Measurements from ENCODE around the gene PYY.

The PYY gene

DNA sequence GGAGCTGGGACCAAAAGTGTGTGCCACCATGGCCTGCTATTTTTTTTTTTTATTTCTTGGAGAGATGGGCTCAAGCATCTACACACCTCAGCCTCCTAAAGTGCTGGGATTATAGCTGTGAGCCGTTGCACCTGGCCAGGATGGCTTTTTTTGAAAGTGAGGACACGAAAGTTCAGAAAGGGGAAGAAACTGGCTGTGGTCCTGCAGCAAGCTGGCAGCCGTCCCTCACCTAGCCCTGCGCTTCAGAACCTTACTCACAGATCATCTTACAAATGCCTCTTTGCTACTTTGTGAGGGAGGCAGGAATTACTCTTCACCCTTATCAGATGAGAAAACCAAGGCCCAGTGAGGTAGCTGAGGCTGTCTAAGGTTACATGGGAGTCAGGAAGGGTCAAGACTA is 7.0 kb downstream of the PYY start:
- Histone ChIP-seq H3K9me3 (replicated peaks; ENCODE audit: insufficient read depth, low read length) (no peaks in the 10 kb centered on the region), H3K4me2 (ENCODE audit: low read depth, low read length) (no peak overlapping the region), H3K4me3 (ENCODE audit: low read length) (no peak overlapping the region), H3K4me1 (ENCODE audit: low read length) (no peaks in the 10 kb centered on the region), H4K20me1 (ENCODE audit: insufficient read depth, low read length) (no peaks in the 10 kb centered on the region), H3K79me2 (ENCODE audit: low read length) (no peaks in the 10 kb centered on the region), H3K27me3 (replicated peaks; ENCODE audit: insufficient read depth, low read length) (peaks cover 5% of the 10 kb centered on the region), H3K9me2 (replicated peaks; ENCODE audit: insufficient read depth, low read length) (no peaks in the 10 kb centered on the region), H3K36me3 (replicated peaks; ENCODE audit: insufficient read depth, low read length) (no peaks in the 10 kb centered on the region), H3K9ac (ENCODE audit: low read length) (no peak overlapping the region), H3F3A (ENCODE audit: insufficient read depth, low read length) (no peaks in the 10 kb centered on the region), H3K27ac (ENCODE audit: low read length) (no peak overlapping the region), H2AFZ (ENCODE audit: low read length) (no peak overlapping the region)
- TF ChIP-seq EZH2 (optimal IDR thresholded peaks at IDR 0.05; ENCODE audit: low read depth, low read length), result no peak
- TF ChIP-seq EZH2phosphoT487 (IDR thresholded peaks at IDR 0.05; ENCODE audit: low read length), result no peak
- TF ChIP-seq, protein P1, sequence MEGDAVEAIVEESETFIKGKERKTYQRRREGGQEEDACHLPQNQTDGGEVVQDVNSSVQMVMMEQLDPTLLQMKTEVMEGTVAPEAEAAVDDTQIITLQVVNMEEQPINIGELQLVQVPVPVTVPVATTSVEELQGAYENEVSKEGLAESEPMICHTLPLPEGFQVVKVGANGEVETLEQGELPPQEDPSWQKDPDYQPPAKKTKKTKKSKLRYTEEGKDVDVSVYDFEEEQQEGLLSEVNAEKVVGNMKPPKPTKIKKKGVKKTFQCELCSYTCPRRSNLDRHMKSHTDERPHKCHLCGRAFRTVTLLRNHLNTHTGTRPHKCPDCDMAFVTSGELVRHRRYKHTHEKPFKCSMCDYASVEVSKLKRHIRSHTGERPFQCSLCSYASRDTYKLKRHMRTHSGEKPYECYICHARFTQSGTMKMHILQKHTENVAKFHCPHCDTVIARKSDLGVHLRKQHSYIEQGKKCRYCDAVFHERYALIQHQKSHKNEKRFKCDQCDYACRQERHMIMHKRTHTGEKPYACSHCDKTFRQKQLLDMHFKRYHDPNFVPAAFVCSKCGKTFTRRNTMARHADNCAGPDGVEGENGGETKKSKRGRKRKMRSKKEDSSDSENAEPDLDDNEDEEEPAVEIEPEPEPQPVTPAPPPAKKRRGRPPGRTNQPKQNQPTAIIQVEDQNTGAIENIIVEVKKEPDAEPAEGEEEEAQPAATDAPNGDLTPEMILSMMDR (IDR thresholded peaks at IDR 0.05; ENCODE audit: low read length), result no peak
- DNase-seq, result no peak

DNA sequence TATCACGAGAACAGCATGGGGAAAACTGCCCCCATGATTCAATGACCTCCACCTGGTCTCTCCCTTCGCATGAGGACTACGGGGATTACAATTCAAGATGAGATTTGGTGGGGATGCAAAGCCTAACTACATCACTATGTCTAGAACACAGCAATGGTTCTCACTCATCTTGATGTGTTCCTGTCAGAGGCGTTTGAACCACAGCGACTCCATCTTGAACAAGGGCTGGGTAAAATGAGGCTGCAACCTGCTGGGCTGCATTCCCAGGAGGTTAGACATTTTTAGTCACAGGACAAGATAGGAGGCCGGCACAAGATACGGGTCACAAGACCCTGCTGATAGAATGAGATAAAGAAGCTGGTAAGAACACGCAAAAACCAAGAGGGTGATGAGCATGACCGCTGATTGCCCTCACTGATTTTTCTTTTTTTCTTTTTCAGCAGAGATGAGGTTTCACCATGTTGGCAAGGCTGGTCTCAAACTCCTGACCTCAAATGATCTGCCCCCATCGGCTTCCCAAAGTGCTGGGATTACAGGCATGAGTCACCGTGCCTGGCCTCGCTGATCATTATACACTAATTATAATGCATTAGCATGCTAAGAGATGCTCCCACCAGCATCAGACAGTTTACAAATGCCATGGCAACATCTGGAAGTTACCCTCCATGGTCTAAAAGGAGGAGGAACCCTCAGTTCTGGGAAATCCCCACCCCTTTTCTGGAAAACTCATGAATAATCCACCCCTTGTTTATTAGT is 8.5 kb downstream of the PYY start:
- Histone ChIP-seq H3K27ac (ENCODE audit: low read length) (no peak overlapping the region), H3K9ac (ENCODE audit: low read length) (no peak overlapping the region), H3K36me3 (replicated peaks; ENCODE audit: insufficient read depth, low read length) (no peaks in the 10 kb centered on the region), H3K9me3 (replicated peaks; ENCODE audit: insufficient read depth, low read length) (no peaks in the 10 kb centered on the region), H3F3A (ENCODE audit: insufficient read depth, low read length) (no peaks in the 10 kb centered on the region), H3K4me2 (ENCODE audit: low read depth, low read length) (no peak overlapping the region), H3K4me1 (ENCODE audit: low read length) (no peaks in the 10 kb centered on the region), H3K4me3 (ENCODE audit: low read length) (no peak overlapping the region), H3K9me2 (replicated peaks; ENCODE audit: insufficient read depth, low read length) (no peaks in the 10 kb centered on the region), H3K79me2 (ENCODE audit: low read length) (no peaks in the 10 kb centered on the region), H3K27me3 (replicated peaks; ENCODE audit: insufficient read depth, low read length) (no peaks in the 10 kb centered on the region), H2AFZ (ENCODE audit: low read length) (no peak overlapping the region), H4K20me1 (ENCODE audit: insufficient read depth, low read length) (no peaks in the 10 kb centered on the region)
- DNase-seq, result no peak
- TF ChIP-seq EZH2 (optimal IDR thresholded peaks at IDR 0.05; ENCODE audit: low read depth, low read length) (no peak), EZH2phosphoT487 (IDR thresholded peaks at IDR 0.05; ENCODE audit: low read length) (no peak)
- TF ChIP-seq, protein P1 (IDR thresholded peaks at IDR 0.05; ENCODE audit: low read length), result no peak

- H4K20me1 ChIP-seq (ENCODE audit: insufficient read depth, low read length), result no peaks in the 10 kb centered on the region
- H3K9ac ChIP-seq (ENCODE audit: low read length), result no peak within 1 kb of the TSS
- no peak within 1 kb of the TSS for H3K27ac ChIP-seq (ENCODE audit: low read length)
- no peak within 1 kb of the TSS for H2AFZ ChIP-seq (ENCODE audit: low read length)
- H3K4me1 ChIP-seq (ENCODE audit: low read length), result no peaks in the 10 kb centered on the region
- TF ChIP-seq EZH2phosphoT487 (IDR thresholded peaks at IDR 0.05; ENCODE audit: low read length) (no peak), EZH2 (optimal IDR thresholded peaks at IDR 0.05; ENCODE audit: low read depth, low read length) (no peak)
- TF ChIP-seq, protein P1 (IDR thresholded peaks at IDR 0.05; ENCODE audit: low read length), result no peak
- H3K9me2 ChIP-seq (replicated peaks; ENCODE audit: insufficient read depth, low read length), result no peaks in the 10 kb centered on the region
- no peak within 1 kb of the TSS for H3K4me3 ChIP-seq (ENCODE audit: low read length)
- DNase-seq, result no peak
- no peak within 1 kb of the TSS for H3K4me2 ChIP-seq (ENCODE audit: low read depth, low read length)
- H3K27me3 ChIP-seq (replicated peaks; ENCODE audit: insufficient read depth, low read length), result peaks cover 11% of the 10 kb centered on the region
- H3K79me2 ChIP-seq (ENCODE audit: low read length), result no peaks in the 10 kb centered on the region
- H3K36me3 ChIP-seq (replicated peaks; ENCODE audit: insufficient read depth, low read length), result no peaks in the 10 kb centered on the region
- no peaks in the 10 kb centered on the region for H3F3A ChIP-seq (ENCODE audit: insufficient read depth, low read length)
- H3K9me3 ChIP-seq (replicated peaks; ENCODE audit: insufficient read depth, low read length), result no peaks in the 10 kb centered on the region
These were observed 11.6 kb downstream of the PYY start, which contains the start of gene PPY for GRCh38 chr17:43942051-43942685. Gene PPY (minus strand): TSS chr17:43942476. CDS start chr17:43941654, 822 bp downstream.
